ENCODE measurements around the gene TECTB.

DNA sequence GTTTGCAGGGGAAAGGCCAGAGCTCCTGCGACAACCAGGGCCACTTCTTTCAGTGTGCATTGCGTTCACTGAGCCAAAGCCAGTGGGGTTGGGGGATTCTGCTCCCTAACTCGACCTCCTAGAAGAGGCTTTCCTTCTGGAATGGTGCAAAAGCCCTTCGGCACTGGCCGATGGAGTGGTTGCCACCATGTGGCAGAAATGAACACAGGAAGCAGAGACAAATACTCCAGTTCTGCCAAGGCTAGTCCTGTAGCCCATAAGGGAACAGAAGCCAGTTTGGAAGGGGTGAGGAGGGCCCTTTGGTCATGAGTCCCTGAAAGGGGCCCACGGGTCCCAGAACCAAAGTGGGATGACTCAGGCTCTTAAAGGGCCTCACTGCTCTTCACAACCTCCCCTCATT, 61.1 kb downstream of the TECTB start:
- TF ChIP-seq, protein P1, sequence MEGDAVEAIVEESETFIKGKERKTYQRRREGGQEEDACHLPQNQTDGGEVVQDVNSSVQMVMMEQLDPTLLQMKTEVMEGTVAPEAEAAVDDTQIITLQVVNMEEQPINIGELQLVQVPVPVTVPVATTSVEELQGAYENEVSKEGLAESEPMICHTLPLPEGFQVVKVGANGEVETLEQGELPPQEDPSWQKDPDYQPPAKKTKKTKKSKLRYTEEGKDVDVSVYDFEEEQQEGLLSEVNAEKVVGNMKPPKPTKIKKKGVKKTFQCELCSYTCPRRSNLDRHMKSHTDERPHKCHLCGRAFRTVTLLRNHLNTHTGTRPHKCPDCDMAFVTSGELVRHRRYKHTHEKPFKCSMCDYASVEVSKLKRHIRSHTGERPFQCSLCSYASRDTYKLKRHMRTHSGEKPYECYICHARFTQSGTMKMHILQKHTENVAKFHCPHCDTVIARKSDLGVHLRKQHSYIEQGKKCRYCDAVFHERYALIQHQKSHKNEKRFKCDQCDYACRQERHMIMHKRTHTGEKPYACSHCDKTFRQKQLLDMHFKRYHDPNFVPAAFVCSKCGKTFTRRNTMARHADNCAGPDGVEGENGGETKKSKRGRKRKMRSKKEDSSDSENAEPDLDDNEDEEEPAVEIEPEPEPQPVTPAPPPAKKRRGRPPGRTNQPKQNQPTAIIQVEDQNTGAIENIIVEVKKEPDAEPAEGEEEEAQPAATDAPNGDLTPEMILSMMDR (IDR thresholded peaks at IDR 0.05): no peak
- TF ChIP-seq POLR2A (IDR thresholded peaks at IDR 0.05): no peak
